Measurements from ENCODE around the gene SEMA5A. TPM values are rescaled to one million over a fixed set of nuclear protein-coding genes. Genes with fewer than 3 reads are reported as not detected.

SEMA5A gene
- total RNA-seq, 1 experiment from 2014 or later, result 6.5 TPM

- H3K27me3 ChIP-seq (ENCODE audit: control insufficient read depth, insufficient read depth, low read length), result no peaks in the 10 kb centered on the region
- no peaks in the 10 kb centered on the region for H3K36me3 ChIP-seq (replicated peaks; ENCODE audit: control insufficient read depth, insufficient read depth, low read length)
- H3K4me3 ChIP-seq (ENCODE audit: insufficient read depth, low read depth, low read length), result no peak overlapping the region
- no peak for DNase-seq
Observed at GRCh38 chr5:9115093-9115492, 430.8 kb downstream of the SEMA5A start.

- H3K27me3 ChIP-seq (ENCODE audit: control insufficient read depth, insufficient read depth, low read length), result no peaks in the 10 kb centered on the region
- H3K4me3 ChIP-seq (ENCODE audit: insufficient read depth, low read depth, low read length), result no peak overlapping the region
- no peaks in the 10 kb centered on the region for H3K36me3 ChIP-seq (replicated peaks; ENCODE audit: control insufficient read depth, insufficient read depth, low read length)
- DNase-seq, result no peak
Observed at GRCh38 chr5:9112520-9113291, 433.2 kb downstream of the SEMA5A start.

GRCh38 chr5:9108162-9108561 is 437.7 kb downstream of the SEMA5A start:
- H3K4me3 ChIP-seq (ENCODE audit: insufficient read depth, low read depth, low read length), result no peak overlapping the region
- H3K36me3 ChIP-seq (replicated peaks; ENCODE audit: control insufficient read depth, insufficient read depth, low read length), result no peaks in the 10 kb centered on the region
- DNase-seq, result no peak
- no peaks in the 10 kb centered on the region for H3K27me3 ChIP-seq (ENCODE audit: control insufficient read depth, insufficient read depth, low read length)

GRCh38 chr5:9105851-9106250 is 440.0 kb downstream of the SEMA5A start:
- H3K36me3 ChIP-seq (replicated peaks; ENCODE audit: control insufficient read depth, insufficient read depth, low read length), result no peaks in the 10 kb centered on the region
- no peaks in the 10 kb centered on the region for H3K27me3 ChIP-seq (ENCODE audit: control insufficient read depth, insufficient read depth, low read length)
- H3K4me3 ChIP-seq (ENCODE audit: insufficient read depth, low read depth, low read length), result no peak overlapping the region
- no peak for DNase-seq

- DNase-seq, result no peak
- H3K36me3 ChIP-seq (replicated peaks; ENCODE audit: control insufficient read depth, insufficient read depth, low read length), result no peaks in the 10 kb centered on the region
- H3K4me3 ChIP-seq (ENCODE audit: insufficient read depth, low read depth, low read length), result no peak overlapping the region
- H3K27me3 ChIP-seq (ENCODE audit: control insufficient read depth, insufficient read depth, low read length), result no peaks in the 10 kb centered on the region
Observed at GRCh38 chr5:9104571-9105339, 441.1 kb downstream of the SEMA5A start.

GRCh38 chr5:9103290-9103689 is 442.6 kb downstream of the SEMA5A start:
- Histone ChIP-seq H3K36me3 (replicated peaks; ENCODE audit: control insufficient read depth, insufficient read depth, low read length) (no peaks in the 10 kb centered on the region), H3K4me3 (ENCODE audit: insufficient read depth, low read depth, low read length) (no peak overlapping the region), H3K27me3 (ENCODE audit: control insufficient read depth, insufficient read depth, low read length) (no peaks in the 10 kb centered on the region)
- no peak for DNase-seq

GRCh38 chr5:9099689-9100088 is 446.2 kb downstream of the SEMA5A start:
- no peak for DNase-seq
- H3K27me3 ChIP-seq (ENCODE audit: control insufficient read depth, insufficient read depth, low read length), result no peaks in the 10 kb centered on the region
- H3K36me3 ChIP-seq (replicated peaks; ENCODE audit: control insufficient read depth, insufficient read depth, low read length), result no peaks in the 10 kb centered on the region
- no peak overlapping the region for H3K4me3 ChIP-seq (ENCODE audit: insufficient read depth, low read depth, low read length)

GRCh38 chr5:9098990-9099389 is 446.9 kb downstream of the SEMA5A start:
- H3K4me3 ChIP-seq (ENCODE audit: insufficient read depth, low read depth, low read length), result no peak overlapping the region
- no peaks in the 10 kb centered on the region for H3K36me3 ChIP-seq (replicated peaks; ENCODE audit: control insufficient read depth, insufficient read depth, low read length)
- DNase-seq, result no peak
- H3K27me3 ChIP-seq (ENCODE audit: control insufficient read depth, insufficient read depth, low read length), result no peaks in the 10 kb centered on the region

GRCh38 chr5:9094582-9094981 is 451.3 kb downstream of the SEMA5A start:
- Histone ChIP-seq H3K4me3 (ENCODE audit: insufficient read depth, low read depth, low read length) (no peak overlapping the region), H3K27me3 (ENCODE audit: control insufficient read depth, insufficient read depth, low read length) (no peaks in the 10 kb centered on the region), H3K36me3 (replicated peaks; ENCODE audit: control insufficient read depth, insufficient read depth, low read length) (no peaks in the 10 kb centered on the region)
- no peak for DNase-seq

- Histone ChIP-seq H3K27me3 (ENCODE audit: control insufficient read depth, insufficient read depth, low read length) (no peaks in the 10 kb centered on the region), H3K36me3 (replicated peaks; ENCODE audit: control insufficient read depth, insufficient read depth, low read length) (no peaks in the 10 kb centered on the region), H3K4me3 (ENCODE audit: insufficient read depth, low read depth, low read length) (no peak overlapping the region)
- DNase-seq, result no peak
Observed at GRCh38 chr5:9091896-9092662, 453.8 kb downstream of the SEMA5A start.

GRCh38 chr5:9090381-9091026 is 455.4 kb downstream of the SEMA5A start:
- no peak for DNase-seq
- Histone ChIP-seq H3K4me3 (ENCODE audit: insufficient read depth, low read depth, low read length) (no peak overlapping the region), H3K36me3 (replicated peaks; ENCODE audit: control insufficient read depth, insufficient read depth, low read length) (no peaks in the 10 kb centered on the region), H3K27me3 (ENCODE audit: control insufficient read depth, insufficient read depth, low read length) (no peaks in the 10 kb centered on the region)

- Histone ChIP-seq H3K36me3 (replicated peaks; ENCODE audit: control insufficient read depth, insufficient read depth, low read length) (no peaks in the 10 kb centered on the region), H3K27me3 (ENCODE audit: control insufficient read depth, insufficient read depth, low read length) (no peaks in the 10 kb centered on the region), H3K4me3 (ENCODE audit: insufficient read depth, low read depth, low read length) (no peak overlapping the region)
- DNase-seq, result no peak
Observed at GRCh38 chr5:9089893-9090292, 456.0 kb downstream of the SEMA5A start.

- no peak for DNase-seq
- Histone ChIP-seq H3K36me3 (replicated peaks; ENCODE audit: control insufficient read depth, insufficient read depth, low read length) (no peaks in the 10 kb centered on the region), H3K27me3 (ENCODE audit: control insufficient read depth, insufficient read depth, low read length) (no peaks in the 10 kb centered on the region), H3K4me3 (ENCODE audit: insufficient read depth, low read depth, low read length) (no peak overlapping the region)
Observed at GRCh38 chr5:9082996-9083395, 462.9 kb downstream of the SEMA5A start.

GRCh38 chr5:9072701-9073100 is 473.2 kb downstream of the SEMA5A start:
- H3K36me3 ChIP-seq (replicated peaks; ENCODE audit: control insufficient read depth, insufficient read depth, low read length), result no peaks in the 10 kb centered on the region
- no peak overlapping the region for H3K4me3 ChIP-seq (ENCODE audit: insufficient read depth, low read depth, low read length)
- no peak for DNase-seq
- no peaks in the 10 kb centered on the region for H3K27me3 ChIP-seq (ENCODE audit: control insufficient read depth, insufficient read depth, low read length)

Data from H7 (cell line).